HG03060 (cell line): ENCODE results near the gene CENPT.
"Not testable (repeated sequence)": the region's sequence is repeated elsewhere in the genome, so short reads cannot be mapped to it uniquely, and the experiment has no call there.

ENCODE experiments used
- ATAC-seq: cut with Tn5 transposase; IDR thresholded peaks from one replicate; pipeline ENCODE4 v1.9.1; 2021; ENCODE audit warnings: low read depth, moderate number of reproducible peaks; ENCODE audit not compliant: unreplicated experiment

The CENPT gene

DNA sequence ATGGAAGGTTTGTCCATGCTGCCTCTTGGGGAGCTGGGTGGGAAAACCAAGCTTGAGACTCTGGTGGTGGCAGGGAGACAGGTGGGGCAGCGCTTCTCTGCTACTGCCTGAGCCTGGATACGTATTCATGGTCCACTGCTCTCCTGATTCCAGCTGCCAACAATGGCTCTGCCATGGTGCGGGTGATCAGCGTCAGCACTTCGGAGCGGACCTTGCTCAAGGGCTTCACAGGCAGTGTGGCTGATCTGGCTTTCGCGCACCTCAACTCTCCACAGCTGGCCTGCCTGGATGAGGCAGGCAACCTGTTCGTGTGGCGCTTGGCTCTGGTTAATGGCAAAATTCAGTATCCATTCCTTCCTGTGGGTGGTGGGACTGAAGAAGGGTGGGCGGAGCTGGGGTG, 29.6 kb upstream of the CENPT start:
- ATAC-seq = no peak

DNA sequence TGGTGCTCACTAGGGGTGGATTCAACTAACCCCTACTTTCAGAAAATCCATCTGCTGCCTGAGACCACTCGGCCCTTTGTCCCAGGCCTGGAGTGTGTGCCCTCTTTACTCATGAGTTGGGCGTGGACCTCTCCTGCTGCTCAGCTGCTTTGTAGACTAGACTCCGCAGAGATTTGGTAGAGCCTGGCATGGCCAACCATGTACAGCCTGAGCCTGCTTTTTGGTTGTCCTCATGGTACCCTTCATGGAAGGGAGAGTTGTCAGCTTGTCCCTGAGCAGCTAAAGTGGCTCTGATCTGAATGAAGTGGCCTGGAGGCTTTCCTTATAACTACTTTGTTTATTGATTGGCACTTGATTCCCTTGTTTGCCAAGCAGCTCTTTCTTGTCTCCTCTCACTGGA, 26.9 kb upstream of the CENPT start:
- no peak for ATAC-seq

DNA sequence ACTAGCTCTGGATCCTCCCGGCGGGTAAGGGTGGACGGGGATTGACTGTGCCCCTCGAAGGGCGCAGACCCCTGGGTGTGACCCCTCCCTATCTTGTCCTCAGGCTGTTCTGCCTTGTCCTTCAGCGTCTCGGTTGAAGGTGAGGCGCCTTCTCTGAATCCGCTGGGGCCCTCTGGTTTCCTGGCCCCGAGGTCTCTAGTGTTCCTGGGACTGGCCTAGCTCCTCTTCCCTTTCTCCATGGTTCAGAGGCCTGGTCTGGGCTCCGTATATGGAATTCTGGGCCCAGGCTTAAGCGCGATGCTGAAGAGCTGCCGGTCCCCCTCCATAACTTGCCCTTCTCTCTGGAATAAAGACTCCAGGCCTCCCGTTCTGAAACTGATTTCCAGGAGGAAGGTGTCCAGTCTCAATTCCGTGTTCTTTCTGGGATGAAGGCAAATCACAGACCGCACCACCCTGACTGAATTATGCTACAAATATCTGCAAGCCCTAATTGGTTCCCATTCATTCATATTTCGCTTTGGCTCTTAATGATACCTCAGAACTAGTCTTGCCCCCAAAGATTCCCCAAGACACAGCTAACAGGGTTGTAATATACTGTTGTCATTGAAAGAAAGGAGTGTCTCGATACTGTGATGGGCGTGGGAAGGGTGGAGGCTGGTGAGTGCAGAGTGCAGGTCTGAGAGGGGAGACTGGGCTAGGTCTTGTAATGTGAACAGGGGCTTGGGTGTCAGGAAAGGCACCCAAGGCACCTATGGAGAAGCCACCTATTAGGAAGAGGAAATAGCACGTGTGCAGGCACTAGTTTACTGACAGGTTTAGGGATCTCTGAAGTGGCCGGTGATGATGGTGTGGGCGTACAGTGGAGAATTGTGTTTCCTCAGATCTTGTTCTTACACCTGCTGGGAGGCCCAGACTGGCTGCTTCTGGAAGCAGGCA, 26.2 kb upstream of the CENPT start:
- no peak for ATAC-seq

DNA sequence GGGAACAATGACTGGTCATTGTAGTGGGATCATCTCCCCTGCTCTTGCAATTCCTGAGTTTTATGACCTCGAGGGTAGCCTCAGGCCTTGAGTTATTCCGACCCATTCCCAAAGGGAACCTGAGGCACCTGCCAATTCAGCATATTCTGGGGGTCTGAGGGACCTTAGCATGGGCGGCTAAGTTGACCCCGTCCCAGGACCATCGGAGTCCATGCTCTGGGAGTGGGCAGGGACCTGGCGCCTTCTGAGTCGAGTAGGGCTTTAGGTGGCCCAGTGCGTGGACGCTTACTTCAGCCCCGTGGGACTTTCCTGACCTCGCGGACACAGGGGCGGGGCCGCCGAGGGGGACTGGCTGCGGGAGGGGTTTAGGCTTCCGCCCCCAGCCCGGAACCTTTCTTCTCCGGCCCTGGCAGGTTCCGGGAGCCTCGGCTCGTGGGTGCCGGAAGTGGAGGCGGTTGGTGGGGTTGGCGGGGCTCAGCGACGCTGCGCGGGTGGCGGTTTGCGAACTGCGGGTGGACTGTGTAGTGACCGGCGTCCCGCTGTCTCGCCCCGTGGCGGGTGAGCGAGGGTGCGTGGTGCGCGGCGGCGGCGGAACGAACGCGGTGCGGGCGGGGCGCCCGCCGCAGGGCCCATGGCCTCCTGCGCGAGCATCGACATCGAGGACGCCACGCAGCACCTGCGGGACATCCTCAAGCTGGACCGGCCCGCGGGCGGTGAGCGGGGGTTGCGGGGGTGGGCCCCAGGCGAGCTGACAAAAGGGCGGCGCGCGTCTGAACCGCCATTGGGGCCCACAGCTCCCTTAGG, 25.3 kb upstream of the CENPT start, which contains the start of gene EDC4:
Gene EDC4, plus strand, starts transcription at position 422 of the 804 bp plus-strand sequence. Its CDS starts 210 bp downstream, at position 632.
- peak; percentile 37 for ATAC-seq

DNA sequence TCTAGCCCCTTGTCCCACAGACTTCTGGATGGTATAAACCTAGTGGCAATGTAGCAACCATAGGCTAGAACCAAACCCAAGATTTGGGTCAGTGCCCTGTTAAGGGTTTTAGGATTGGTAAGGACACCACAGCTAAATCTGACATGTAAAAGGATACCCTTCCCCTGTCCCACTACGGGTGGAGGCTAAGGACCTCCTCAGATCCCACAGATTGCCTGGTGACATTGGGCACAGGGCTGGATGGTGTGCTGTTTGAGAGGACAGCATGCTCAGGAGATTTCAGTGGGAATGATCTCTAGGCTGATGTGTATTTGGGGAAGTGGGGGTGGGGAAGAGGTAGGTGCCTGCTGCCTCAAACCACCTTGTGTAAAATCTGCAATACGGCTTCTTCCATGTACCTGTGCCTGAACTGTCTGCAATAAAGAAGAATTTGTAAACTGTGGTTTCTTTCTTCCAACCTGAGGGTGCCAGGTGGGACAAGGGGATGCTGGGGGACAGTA, 24.7 kb upstream of the CENPT start:
- no peak for ATAC-seq

DNA sequence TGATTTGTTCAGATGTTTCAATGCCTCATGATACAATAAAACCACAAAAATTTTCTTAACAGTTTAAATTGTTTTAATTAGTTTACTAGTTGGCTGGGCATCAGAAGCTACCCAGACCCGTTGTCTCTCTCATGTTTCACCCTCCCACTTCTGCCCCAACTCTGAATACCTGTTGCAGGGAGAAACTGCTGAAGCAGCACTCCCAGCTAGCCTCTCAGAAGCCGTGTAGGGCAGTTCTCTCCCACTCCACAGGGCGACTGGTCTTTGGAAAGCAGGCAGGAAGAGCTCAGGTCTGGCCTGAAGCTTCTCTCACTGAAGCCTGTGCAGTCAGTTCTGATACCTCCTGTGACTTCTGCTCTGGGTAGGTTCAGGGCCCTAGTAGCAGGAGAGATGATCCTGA, 23.8 kb upstream of the CENPT start:
- no peak for ATAC-seq

DNA sequence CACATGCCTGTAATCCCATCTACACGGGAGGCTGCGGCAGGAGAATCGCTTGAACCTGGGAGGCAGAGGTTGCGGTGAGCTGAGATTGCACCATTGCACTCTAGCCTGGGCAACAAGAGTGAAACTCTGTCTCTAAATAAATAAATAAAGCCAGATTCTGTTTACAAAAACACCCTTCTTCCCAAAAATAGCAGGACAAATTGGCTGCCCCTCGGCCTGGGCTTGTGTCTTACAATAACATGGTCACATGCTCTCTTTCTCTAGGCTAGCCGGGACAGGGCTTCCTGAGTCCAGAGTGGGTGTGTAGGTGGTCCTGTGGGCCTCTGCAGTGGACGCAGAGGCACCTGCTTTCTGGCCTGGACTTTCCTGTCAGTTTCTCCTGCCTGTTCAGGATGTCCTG, 22.2 kb upstream of the CENPT start:
- ATAC-seq = no peak

DNA sequence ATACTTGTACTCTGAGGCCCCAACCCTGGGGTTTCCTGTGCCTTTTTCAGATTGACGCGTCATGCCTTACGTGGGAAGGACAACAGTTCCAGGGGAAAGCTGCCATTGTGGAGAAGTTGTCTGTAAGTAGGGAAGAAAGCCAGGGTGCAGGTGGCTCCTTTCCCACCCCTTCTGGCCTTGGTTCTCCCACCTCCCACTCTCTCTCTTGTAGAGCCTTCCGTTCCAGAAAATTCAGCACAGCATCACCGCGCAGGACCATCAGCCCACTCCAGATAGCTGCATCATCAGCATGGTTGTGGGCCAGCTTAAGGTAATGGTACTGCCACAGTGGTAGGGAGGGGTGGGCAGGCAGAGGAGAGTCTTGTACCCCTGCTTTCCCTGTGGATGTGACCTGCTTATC, 20.8 kb upstream of the CENPT start:
- ATAC-seq = no peak

DNA sequence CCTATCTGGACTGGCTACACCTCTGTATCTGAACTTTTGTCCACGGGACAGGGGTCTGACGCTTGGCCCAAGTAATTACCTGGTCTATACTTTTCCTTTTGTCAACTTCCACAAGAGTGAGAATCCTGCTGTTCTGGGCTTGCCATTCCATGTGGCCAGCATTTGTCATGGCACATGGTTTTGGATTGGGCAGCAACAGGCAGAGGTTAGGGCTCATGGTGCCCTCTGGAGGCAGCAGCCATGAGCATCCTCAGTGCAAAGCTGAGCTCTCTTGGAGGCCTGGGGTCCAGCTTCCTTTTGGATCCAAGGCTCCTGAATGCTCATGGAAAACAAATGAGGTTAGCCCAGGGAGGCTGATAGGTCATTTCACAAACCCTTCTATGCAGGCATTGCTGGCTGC, 17.8 kb upstream of the CENPT start:
- no peak for ATAC-seq

DNA sequence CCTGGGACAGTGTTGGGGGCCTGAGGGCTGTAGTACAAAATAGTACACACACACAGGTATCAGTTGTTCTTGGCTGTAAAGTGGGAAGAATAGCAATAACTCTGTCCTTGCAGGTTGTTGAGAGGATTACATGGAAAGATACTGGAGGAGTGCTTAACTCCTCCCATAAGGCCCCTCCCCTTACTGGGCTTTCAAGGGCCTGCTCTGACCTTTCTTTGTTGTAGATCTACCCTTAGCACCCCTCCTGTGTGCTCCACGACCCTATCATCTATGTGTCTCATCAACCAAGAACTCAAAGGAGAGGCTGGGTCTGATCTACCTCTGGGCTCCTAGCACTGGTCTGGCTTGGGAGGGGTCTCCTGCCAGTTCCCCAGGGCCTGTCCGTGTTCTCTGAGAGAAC, 17.1 kb upstream of the CENPT start:
- no peak for ATAC-seq

DNA sequence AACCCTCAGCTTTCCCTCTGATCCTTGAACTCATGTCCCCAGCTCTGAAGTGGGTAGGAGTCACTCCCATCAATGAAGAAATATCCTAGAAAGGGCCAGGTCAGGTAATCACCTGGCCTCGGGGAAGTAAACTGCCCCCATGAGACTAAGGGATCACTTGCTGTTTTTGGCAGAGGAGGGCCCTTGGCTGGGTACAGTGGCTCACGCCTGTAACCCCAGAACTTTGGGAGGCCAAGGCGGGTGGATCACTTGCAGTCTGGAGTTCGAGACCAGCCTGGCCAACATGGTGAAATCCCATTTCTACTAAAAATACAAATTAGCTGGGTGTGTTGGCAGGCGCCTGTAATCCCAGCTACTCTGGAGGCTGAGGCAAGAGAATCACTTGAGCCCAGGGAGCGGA, 16.6 kb upstream of the CENPT start:
- ATAC-seq = not testable (repeated sequence)

DNA sequence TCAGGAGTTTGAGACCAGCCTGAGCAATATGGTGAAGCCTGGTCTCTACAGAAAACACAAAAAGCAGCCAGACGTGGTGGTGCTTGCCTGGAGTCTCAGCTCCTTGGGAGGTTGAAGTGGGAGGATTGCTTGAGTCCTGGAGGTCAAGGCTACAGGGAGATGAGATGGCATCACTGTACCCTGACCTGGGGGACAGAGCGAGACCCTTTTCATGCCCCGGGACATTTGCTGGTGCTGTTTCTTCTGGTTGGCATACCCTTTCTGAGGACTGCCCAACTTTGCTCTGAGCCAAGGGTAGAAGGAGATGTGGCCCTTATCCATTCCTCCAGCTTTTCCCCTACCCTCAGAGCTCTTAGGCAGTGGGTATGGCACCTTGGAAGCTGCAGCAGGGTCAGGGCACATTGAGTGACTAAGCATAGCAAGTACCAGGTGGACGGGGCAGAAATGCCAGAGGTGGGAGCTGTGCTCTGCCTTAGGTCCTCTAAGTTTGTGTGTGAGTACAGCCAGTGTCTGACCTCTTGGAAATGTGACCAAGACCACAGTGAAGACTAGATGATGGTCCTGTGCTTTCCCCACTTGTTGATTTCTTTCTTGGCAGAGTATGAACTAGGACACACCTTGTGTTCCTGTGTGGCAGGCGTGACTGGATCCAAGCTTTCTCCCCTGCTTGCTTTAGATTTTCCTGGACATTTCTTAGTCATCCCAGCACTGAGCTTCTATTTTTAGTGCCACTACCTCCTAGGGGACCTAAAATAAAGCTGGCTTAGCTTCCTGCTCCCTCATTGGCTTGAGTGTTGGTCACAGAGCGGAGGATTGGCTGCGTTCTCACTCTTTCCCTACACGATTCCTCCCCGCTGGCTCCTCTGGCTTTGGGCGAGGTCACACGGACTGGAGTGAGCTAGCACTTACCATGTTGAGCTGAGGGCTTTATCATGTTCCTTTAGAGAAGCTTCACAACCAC, 15.4 kb upstream of the CENPT start:
- ATAC-seq = no peak

DNA sequence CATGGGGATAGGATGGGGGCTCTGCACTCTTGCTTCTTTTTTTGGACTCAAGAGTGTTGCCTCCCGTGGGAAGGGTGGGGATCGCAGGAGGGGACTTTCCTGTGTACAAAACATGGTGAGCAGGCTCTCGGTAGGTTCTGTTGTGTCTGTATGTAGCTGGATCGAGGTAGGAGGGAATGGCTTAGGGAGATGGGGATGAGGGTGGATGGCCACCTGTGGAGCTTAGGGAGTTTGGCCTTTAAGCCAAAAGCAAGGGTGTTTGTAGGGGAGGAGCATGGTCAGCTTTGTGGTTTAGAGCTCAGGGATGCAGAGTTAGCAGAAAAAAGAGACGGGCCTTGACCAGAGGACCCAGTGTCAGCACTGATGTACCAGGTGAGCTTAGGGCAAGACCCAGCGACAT, 14.4 kb upstream of the CENPT start:
- no peak for ATAC-seq

DNA sequence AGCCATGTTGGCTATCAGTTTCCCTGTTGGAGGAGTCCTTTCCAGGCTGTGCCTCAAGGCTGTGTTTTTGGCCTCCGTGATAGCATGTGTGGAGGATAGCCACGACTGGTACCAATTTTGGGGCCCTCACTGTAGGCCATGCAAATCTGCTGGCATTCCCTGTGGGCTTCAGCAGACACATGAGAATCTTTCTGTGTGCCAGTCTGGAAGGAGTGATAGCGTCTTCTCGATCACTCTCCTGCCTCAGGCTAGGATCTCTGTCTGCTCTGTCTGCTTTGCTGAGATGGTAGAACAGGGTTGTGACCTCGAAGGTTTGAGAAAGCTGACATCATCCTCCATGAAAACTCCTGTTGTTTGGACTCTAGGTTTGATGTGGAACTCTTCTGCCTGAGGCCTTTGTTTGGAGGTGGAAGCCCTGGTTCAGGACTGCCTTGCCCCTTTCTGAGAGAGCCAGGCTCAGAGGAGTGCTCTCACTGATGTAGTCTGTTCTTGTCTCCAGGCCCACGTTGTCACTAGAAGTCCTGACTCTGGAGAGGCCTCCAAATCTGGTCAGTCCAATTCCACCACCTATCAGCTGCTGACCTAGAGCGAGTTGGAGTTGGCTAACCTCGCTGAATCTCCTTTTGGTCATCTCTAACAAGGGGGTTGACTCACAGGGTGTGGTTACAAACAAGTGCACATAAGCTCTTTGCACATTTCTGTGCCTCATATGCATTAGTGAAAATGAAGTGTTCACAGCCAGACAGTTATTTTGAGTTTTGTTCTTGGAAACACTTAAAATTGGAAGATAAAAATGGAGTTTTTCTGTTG, 13.3 kb upstream of the CENPT start:
- ATAC-seq = no peak

DNA sequence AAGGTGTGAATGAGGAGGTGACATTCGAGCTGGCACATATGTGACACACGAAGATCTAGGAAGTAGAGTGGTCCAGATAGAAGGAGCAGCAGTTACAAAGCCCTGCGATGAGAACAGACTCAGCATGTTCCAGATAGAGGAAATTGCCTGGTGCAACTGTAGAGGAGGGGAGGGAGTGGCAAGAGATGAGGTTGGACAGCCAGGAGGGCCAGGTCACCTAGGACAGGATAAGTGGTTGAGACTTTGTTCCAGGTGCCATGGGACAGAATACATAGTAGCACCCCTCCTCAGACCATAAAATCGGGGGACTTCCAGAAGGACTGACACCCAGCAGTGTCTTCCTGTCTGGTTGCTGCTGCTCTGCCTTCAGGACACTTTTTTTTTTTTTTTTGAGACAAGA, 11.0 kb upstream of the CENPT start:
- no peak for ATAC-seq

DNA sequence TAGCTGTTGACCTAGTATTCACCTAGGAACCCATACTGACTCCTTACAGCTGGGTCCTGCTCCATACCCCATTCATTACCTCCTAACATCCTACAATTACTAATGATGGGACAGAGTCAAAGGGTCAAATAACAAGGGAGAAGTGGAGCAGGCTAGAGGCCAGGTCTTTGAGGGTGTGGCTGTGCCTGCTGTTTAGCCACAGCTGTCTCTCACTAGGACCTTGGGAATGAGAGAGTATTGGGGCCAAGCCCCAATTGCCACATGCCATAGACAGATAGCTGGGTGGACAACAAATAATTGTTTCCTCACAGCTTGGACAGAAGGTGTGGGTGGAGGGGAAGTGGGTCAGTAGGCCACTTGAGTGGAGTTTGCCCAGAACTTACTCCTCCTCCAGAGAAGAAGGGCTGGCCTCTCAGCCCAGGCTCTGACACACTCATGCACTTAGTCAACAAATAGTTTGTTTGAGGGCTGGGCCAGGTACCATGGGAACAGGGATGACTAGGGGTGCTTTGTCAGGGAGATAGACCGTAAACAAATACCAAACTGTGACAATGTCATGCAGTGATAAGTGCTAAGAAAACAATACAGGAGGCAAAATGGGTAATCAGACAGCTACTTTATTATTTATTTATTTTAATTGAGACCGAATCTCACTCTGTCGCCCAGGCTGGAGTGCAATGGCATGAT, 10.2 kb upstream of the CENPT start:
- no peak for ATAC-seq

DNA sequence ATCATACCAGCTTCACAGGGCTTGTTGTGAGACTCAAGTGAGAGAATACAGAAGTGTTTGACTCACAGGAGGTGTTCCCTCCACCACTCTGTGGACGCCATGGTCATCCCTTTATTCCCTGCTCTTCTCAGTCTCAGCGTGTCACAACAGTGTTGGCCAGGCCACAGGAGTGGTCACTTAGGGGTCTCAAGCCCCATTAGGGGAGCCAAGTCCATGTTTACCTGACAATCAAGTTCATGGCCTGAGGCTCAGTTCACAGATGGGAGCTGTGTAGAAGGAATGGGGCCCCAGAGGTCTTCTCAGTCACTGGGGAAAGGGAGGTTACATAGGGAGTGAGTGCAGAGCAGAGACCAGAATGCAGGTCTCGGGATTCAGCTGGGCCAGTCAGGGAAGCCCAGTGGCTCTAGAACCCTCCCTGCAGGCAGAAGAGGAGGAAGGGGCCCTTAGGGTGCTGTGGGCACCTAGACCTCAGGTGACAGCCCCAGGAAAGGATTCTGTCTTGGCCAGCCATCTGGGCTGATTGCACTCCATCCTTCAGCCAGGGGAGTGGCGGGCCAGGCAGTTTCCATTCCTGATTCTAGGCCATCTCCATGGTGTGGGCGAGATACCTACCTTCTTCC, 9.5 kb upstream of the CENPT start:
- no peak for ATAC-seq

DNA sequence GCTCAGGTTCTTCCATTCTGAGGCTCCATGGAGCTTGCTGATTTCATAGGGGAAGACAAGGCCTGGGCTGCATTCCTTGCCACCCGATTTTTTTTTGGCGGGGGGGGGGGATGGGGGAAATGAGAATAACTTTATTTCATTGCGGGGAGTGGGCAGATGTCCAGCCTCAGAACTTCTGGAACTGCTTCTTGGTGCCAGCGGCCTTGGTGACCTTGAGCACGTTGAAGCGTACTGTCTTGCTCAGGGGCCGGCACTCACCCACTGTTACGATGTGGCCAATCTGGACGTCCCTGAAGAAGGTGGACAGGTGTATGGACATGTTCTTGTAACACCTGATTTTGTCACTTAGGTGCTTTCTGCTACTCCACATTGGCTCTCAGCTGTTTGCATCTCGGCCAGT, 8.3 kb upstream of the CENPT start:
- no peak for ATAC-seq
